ENCODE results near the gene GPM6B.

The GPM6B gene

GRCh38 chrX:13770013-13770535 lies 46.8 kb downstream of the GPM6B start:
- in situ Hi-C loops (cut with MboI; ENCODE audit: low sequenced_read_pairs): no loop called here

- in situ Hi-C loops (cut with MboI; ENCODE audit: low sequenced_read_pairs): no loop called here
Observed at GRCh38 chrX:13768939-13769338, 48.0 kb downstream of the GPM6B start.

- in situ Hi-C loops (cut with MboI; ENCODE audit: low sequenced_read_pairs): no loop called here
Observed at GRCh38 chrX:13764765-13765164, 52.1 kb downstream of the GPM6B start.

- in situ Hi-C loops (cut with MboI; ENCODE audit: low sequenced_read_pairs): no loop called here
Observed at GRCh38 chrX:13764281-13764680, 52.6 kb downstream of the GPM6B start.

GRCh38 chrX:13763489-13763888 lies 53.4 kb downstream of the GPM6B start:
- in situ Hi-C loops (cut with MboI; ENCODE audit: low sequenced_read_pairs): no loop called here

- in situ Hi-C loops (cut with MboI; ENCODE audit: low sequenced_read_pairs): no loop called here
Observed at GRCh38 chrX:13761606-13762414, 55.1 kb downstream of the GPM6B start.

GRCh38 chrX:13760426-13760825 lies 56.5 kb downstream of the GPM6B start:
- in situ Hi-C loops (cut with MboI; ENCODE audit: low sequenced_read_pairs): no loop called here

- in situ Hi-C loops (cut with MboI; ENCODE audit: low sequenced_read_pairs): no loop called here
Observed at GRCh38 chrX:13759152-13759718, 57.7 kb downstream of the GPM6B start.

- in situ Hi-C loops (cut with MboI; ENCODE audit: low sequenced_read_pairs): no loop called here
Observed at GRCh38 chrX:13756381-13756780, 60.5 kb downstream of the GPM6B start.

- in situ Hi-C loops (cut with MboI; ENCODE audit: low sequenced_read_pairs): no loop called here
Observed at GRCh38 chrX:13755254-13755653, 61.6 kb downstream of the GPM6B start.

GRCh38 chrX:13754765-13755164 lies 62.1 kb downstream of the GPM6B start:
- in situ Hi-C loops (cut with MboI; ENCODE audit: low sequenced_read_pairs): no loop called here

GRCh38 chrX:13752646-13753045 lies 64.2 kb downstream of the GPM6B start:
- in situ Hi-C loops (cut with MboI; ENCODE audit: low sequenced_read_pairs): no loop called here

GRCh38 chrX:13752141-13752540 lies 64.8 kb downstream of the GPM6B start:
- in situ Hi-C loops (cut with MboI; ENCODE audit: low sequenced_read_pairs): no loop called here

- in situ Hi-C loops (cut with MboI; ENCODE audit: low sequenced_read_pairs): no loop called here
Observed at GRCh38 chrX:13750812-13751211, 66.1 kb downstream of the GPM6B start.

- in situ Hi-C loops (cut with MboI; ENCODE audit: low sequenced_read_pairs): no loop called here
Observed at GRCh38 chrX:13750204-13750603, 66.7 kb downstream of the GPM6B start.

GRCh38 chrX:13748486-13748885 lies 68.4 kb downstream of the GPM6B start:
- in situ Hi-C loops (cut with MboI; ENCODE audit: low sequenced_read_pairs): no loop called here

- in situ Hi-C loops (cut with MboI; ENCODE audit: low sequenced_read_pairs): no loop called here
Observed at GRCh38 chrX:13747836-13748235, 69.1 kb downstream of the GPM6B start.

GRCh38 chrX:13742397-13743176 lies 74.3 kb downstream of the GPM6B start:
- in situ Hi-C loops (cut with MboI; ENCODE audit: low sequenced_read_pairs): no loop called here

GRCh38 chrX:13741695-13742094 lies 75.2 kb downstream of the GPM6B start:
- in situ Hi-C loops (cut with MboI; ENCODE audit: low sequenced_read_pairs): no loop called here

GRCh38 chrX:13734278-13735172 lies 82.4 kb downstream of the GPM6B start, which contains the start of the genes OFD1 and TRAPPC2:
Gene OFD1, plus strand, starts transcription at chrX:13734748. Its CDS starts 324 bp downstream, at chrX:13735072.
Gene TRAPPC2, minus strand, starts transcription at chrX:13734620. Its CDS starts 14,657 bp downstream, at chrX:13719963.
- in situ Hi-C loops (cut with MboI; ENCODE audit: low sequenced_read_pairs): no loop called here

All from HL-60/S4 treated with phorbol 12-myristate 13-acetate at 8.2 ng/mL for 4 days and 3 days (cell line).